Measurements from ENCODE around the gene CC2D2A.
"Not testable (repeated sequence)": the region's sequence is repeated elsewhere in the genome, so short reads cannot be mapped to it uniquely, and the experiment has no call there.

The CC2D2A gene

DNA sequence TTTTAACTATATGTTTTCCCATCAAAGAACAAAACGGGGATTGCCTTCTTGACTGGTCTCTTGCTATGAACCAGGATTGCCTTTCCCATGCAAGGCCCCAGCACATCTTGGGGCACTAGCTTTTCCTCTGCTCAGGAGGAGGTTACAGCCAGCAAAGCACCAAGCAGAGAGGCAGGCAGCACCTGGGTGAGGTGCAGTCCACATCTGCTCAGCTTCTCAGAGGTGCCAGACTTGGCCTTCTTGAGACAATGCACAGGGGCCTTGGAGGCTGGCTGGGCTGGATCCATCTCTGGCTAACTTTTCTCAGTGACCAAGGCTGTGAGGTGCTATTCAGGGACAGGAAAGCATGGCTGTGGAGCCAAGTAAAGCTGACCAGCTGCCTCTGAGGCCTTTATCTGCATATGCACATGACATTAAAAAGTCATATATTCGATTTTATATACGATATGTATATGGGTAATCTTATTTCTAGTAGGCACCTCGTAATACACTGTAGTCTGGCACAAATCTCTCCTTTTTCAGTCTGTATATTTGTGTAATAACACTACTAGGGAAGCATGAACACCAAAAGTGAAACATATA is 86.9 kb downstream of the CC2D2A start:
- no peak for DNase-seq (ENCODE audit: low read depth in 2 of 2, low spot score in 1 of 2)

DNA sequence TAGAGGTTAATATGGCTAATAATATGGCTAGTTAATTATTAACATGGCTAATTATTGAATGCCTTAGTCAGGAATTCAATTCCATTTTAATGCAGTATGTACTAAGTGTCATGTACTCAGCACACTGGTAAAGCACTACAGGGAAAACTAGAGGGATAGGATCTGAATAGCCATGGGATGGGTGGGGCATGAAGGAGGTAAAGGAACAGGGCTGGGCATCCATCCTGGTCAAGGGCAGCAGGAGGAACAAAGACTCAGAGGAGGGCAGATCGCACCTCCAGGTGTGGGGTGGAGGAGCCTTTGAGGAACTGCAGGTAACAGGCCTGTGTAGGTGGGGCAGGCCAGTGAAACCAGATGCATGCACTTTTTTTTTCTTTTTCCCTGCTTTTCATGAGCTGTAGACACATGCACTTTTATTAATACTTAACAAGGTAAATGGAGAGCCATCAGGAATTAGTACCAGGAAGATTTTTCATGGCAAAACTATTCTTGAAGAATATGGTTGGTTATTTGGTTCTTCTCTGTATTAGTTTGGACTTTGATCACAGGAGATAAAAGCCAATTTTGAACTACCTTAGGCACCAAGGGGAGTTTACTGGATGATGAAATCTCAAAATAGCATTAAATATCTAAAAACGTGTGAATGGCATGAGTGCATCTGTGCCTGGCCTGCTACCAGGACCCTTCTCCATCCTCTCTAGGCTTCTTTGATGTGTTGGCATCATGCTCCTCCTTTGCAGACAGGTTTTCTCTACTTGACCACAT is 88.3 kb downstream of the CC2D2A start:
- DNase-seq (ENCODE audit: low read depth in 2 of 2, low spot score in 1 of 2): no peak

- DNase-seq (ENCODE audit: low read depth in 2 of 2, low spot score in 1 of 2): no peak
Observed at GRCh38 chr4:15558561-15558960, 88.9 kb downstream of the CC2D2A start.

GRCh38 chr4:15562114-15562513 is 92.4 kb downstream of the CC2D2A start:
- DNase-seq (ENCODE audit: low read depth in 2 of 2, low spot score in 1 of 2): no peak

- no peak for DNase-seq (ENCODE audit: low read depth in 2 of 2, low spot score in 1 of 2)
Observed at GRCh38 chr4:15562623-15563022, 92.9 kb downstream of the CC2D2A start.

GRCh38 chr4:15563871-15564270 is 94.2 kb downstream of the CC2D2A start:
- no peak for DNase-seq (ENCODE audit: low read depth in 2 of 2, low spot score in 1 of 2)

DNA sequence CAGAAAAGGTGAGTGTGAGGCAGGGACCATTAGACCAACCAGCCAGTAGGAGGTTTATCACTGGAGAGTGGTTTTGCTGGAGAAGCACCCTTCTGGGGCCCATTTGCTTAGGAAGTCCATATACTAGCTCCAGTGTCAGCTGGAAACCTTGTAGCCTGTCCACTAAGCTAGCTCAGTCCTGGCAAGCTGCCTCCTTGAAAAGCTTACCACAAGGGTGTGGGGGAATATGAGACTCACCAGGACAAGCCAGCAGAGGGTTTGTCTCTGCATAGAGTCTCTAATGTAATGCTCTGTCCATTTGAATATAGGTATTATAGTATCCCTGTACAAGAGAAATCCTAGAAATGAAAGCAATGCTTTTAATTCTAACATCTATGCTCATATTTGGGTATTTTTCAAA is 99.1 kb downstream of the CC2D2A start:
- DNase-seq (ENCODE audit: low read depth in 2 of 2, low spot score in 1 of 2): no peak

GRCh38 chr4:15569746-15570145 is 100.1 kb downstream of the CC2D2A start:
- no peak for DNase-seq (ENCODE audit: low read depth in 2 of 2, low spot score in 1 of 2)

- no peak for DNase-seq (ENCODE audit: low read depth in 2 of 2, low spot score in 1 of 2)
Observed at GRCh38 chr4:15575966-15576365, 106.3 kb downstream of the CC2D2A start.

- no peak for DNase-seq (ENCODE audit: low read depth in 2 of 2, low spot score in 1 of 2)
Observed at GRCh38 chr4:15577508-15577907, 107.8 kb downstream of the CC2D2A start.

- no peak for DNase-seq (ENCODE audit: low read depth in 2 of 2, low spot score in 1 of 2)
Observed at GRCh38 chr4:15584785-15585184, 115.1 kb downstream of the CC2D2A start.

DNA sequence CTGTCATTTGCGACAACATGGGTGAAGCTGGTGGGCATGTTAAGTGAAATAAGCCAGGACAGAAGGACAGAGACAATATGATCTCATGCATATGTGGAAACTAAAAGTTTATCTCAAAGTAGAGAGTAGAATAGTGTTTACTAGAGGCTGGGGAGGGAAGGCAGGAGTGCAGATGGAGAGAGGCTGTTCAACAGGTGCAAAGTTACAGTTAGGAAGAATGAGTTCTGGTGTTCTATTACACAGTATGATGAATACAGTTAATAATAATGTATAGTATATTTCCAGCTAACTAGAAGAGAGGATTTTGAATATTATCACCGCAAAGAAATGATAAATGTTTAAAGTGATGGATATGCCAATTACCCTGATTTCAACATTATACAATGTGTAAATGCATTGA is 115.6 kb downstream of the CC2D2A start:
- DNase-seq (ENCODE audit: low read depth in 2 of 2, low spot score in 1 of 2): no peak

DNA sequence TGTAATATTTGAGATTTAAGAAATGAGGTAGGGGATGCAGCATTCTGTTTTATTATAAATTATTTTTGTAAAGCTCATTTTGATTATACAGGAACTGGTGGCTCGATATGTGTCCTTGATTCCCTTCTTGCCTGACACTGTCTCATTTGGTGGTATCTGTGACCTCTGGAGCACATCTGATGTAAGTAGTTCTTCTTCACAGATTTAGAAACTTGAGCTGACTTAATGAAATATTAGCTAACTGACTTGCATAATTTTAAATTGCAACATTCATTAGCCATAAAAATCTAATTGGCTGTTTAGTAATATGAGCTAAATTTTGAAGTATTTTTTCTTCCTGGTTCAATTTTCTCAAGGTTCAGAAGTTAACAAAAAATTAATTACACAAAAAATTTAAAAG is 116.4 kb downstream of the CC2D2A start:
- DNase-seq (ENCODE audit: low read depth in 2 of 2, low spot score in 1 of 2): no peak

DNA sequence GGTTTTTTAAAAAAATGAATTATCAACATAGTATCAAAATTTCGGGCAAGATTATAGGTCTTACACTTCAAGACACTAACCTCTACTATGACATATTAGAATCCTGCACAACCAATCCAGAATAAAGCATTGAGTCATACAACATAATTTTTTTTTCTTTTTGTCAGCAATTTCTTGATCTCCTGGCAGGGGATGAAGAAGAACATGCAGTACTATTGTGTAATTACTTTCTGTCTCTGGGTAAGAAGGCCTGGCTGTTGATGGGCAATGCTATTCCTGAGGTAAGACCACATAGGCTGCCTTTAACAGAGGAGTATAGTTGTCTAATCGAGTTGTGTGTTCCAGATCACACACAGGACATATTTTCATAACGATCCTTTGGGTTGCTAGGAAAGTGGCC is 118.0 kb downstream of the CC2D2A start:
- no peak for DNase-seq (ENCODE audit: low read depth in 2 of 2, low spot score in 1 of 2)

- no peak for DNase-seq (ENCODE audit: low read depth in 2 of 2, low spot score in 1 of 2)
Observed at GRCh38 chr4:15592799-15593198, 123.1 kb downstream of the CC2D2A start.

DNA sequence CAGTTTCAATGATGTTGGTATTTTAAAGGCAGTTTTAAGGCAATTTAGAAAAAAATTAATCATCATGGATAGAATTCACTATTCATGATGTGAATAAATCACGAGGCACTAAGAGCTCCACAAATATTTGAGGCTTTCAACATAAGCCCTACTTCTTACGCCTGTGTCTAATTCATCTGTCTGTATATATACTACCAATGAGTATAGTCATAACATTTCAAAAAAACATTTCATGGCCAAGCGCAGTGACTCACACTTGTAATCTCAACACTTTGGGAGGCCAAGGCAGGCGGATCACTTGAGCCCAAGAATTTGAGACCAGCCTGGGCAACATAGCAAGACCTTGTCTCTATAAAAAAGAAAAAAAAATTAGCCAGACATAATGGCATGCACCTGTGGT is 129.0 kb downstream of the CC2D2A start:
- no peak for DNase-seq (ENCODE audit: low read depth in 2 of 2, low spot score in 1 of 2)

DNA sequence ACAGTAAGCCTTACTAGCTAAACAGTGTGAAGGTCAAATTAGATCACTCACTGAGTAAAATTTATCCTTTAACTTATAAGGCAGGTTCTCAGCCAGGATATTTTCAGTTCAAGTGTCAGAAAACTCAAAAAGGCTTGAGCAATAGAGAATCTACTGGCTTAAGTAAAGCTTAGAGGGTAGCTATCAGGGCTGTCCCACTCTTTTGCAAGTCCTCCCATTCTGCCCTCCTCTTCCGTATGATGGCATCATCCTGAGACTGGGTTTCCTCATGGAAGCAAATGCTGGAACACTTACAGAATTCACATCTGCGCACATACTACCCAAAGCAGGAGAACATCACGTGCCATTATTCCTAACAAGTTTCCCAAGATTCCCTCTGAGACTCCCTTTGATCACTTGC is 130.5 kb downstream of the CC2D2A start:
- DNase-seq (ENCODE audit: low read depth in 2 of 2, low spot score in 1 of 2): no peak

- no peak for DNase-seq (ENCODE audit: low read depth in 2 of 2, low spot score in 1 of 2)
Observed at GRCh38 chr4:15601862-15602261, 132.2 kb downstream of the CC2D2A start.

- no peak for DNase-seq (ENCODE audit: low read depth in 2 of 2, low spot score in 1 of 2)
Observed at GRCh38 chr4:15605537-15605936, 135.9 kb downstream of the CC2D2A start.

- DNase-seq (ENCODE audit: low read depth in 2 of 2, low spot score in 1 of 2): no peak
Observed at GRCh38 chr4:15610855-15611254, 141.2 kb downstream of the CC2D2A start.

GRCh38 chr4:15612136-15612535 is 142.5 kb downstream of the CC2D2A start:
- no peak for DNase-seq (ENCODE audit: low read depth in 2 of 2, low spot score in 1 of 2)

DNA sequence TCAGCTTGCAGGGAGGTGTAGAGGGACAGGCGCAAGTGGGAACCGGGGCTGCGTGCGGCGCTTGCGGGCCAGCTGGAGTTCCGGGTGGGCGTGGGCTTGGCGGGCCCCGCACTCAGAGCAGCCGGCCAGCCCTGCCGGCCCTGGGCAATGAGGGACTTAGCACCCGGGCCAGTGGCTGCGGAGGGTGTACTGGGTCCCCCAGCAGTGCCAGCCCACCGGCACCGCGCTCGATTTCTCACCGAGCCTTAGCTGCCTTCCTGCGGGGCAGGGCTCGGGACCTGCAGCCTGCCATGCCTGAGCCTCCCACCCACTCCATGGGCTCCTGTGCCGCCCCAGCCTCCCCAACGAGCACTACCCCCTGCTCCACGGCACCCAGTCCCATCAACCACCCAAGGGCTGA is 145.2 kb downstream of the CC2D2A start:
- DNase-seq (ENCODE audit: low read depth in 2 of 2, low spot score in 1 of 2): not testable (repeated sequence)

DNA sequence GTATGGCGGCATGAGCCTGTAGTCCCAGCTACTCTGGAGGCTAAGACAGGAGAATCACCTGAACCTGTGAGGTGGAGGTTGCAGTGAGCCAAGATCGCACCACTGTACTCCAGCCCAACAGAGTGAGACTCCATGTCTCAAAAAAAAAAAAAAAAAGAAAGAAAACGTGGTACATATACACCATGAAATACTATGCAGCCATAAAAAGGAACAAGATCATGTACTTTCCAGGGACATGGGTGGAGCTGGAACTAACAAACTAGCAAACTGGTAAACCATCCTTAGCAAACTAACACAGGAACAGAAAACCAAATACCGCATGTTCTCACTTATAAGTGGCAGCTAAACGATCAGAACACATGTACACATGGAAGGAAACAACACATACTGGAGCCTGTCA is 147.7 kb downstream of the CC2D2A start:
- not testable (repeated sequence) for DNase-seq (ENCODE audit: low read depth in 2 of 2, low spot score in 1 of 2)

Data from stimulated activated CD8-positive, alpha-beta memory T cell treated with anti-CD3 and anti-CD28 coated beads, Interleukin-4, amount 100 ng/mL, for 4 hours (primary cell).